ENCODE measurements around the gene GRHPR. TPM values are rescaled to one million over a fixed set of nuclear protein-coding genes. Genes with fewer than 3 reads are reported as not detected.

Gene GRHPR
- total and polyA plus RNA-seq, 4 donors: 125 to 524 (median 294) TPM

DNA sequence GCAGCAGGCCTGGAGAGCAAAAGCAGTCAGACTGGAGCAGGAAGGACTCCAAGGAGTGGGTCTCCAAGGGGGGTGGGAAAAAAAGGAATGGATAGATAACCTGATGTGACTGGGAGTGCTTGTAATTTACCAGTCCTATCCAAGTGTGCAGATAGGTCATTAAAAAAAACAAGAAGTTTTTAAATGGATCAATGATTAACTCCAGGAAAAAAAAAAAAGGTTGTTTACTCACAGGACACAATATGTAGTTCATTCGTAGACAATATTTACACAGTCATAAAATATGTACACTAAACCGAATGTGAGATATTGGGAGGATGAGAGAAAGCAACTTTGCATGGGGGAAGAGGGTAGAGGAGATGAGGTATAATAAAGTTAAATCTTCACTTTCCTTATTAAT is 22.4 kb downstream of the GRHPR start:
- Histone ChIP-seq H3K27me3 (ENCODE audit: control insufficient read depth in 4 of 4, insufficient read depth in 4 of 4, low read length in 3 of 4) (no peaks in the 10 kb centered on the region), H3K36me3 (ENCODE audit: control insufficient read depth in 4 of 4, insufficient read depth in 3 of 4, low read depth in 1 of 4, low read length in 3 of 4) (peaks cover 3 to 18% (median 13%) of the 10 kb centered on the region in 4 donors), H3K27ac (ENCODE audit: low read depth in 1 of 2, low read length in 2 of 2) (peak overlapping the region in 1 of 2 donors; percentile 9), H3K9me3 (ENCODE audit: control insufficient read depth in 4 of 4, low read length in 3 of 4) (no peaks in the 10 kb centered on the region), H3K9ac (ENCODE audit: low read depth in 1 of 2, low read length in 2 of 2) (peak overlapping the region in 1 of 2 donors; percentile 14), H3K4me3 (ENCODE audit: low read depth in 1 of 3, low read length in 3 of 3) (no peak overlapping the region), H3K4me1 (ENCODE audit: control insufficient read depth in 4 of 4, insufficient read depth in 4 of 4, low read length in 3 of 4) (peaks cover 7 to 42% (median 31%) of the 10 kb centered on the region in 4 donors)
- 21% methylated on average over 2 of the region's 2 CpGs for WGBS
- no peak for DNase-seq (ENCODE audit: low spot score)
- TF ChIP-seq RXRA (IDR thresholded peaks at IDR 0.05) (peak in 1 of 2 donors; percentile 35), FOXA2 (IDR thresholded peaks at IDR 0.05) (peak; percentile 82), HNF4A (conservative IDR thresholded peaks at IDR 0.05) (peak; percentile 4 to 20), RAD21 (IDR thresholded peaks at IDR 0.05) (no peak)

GRCh38 chr9:37445832-37446231 is 23.3 kb downstream of the GRHPR start:
- TF ChIP-seq, protein P1, sequence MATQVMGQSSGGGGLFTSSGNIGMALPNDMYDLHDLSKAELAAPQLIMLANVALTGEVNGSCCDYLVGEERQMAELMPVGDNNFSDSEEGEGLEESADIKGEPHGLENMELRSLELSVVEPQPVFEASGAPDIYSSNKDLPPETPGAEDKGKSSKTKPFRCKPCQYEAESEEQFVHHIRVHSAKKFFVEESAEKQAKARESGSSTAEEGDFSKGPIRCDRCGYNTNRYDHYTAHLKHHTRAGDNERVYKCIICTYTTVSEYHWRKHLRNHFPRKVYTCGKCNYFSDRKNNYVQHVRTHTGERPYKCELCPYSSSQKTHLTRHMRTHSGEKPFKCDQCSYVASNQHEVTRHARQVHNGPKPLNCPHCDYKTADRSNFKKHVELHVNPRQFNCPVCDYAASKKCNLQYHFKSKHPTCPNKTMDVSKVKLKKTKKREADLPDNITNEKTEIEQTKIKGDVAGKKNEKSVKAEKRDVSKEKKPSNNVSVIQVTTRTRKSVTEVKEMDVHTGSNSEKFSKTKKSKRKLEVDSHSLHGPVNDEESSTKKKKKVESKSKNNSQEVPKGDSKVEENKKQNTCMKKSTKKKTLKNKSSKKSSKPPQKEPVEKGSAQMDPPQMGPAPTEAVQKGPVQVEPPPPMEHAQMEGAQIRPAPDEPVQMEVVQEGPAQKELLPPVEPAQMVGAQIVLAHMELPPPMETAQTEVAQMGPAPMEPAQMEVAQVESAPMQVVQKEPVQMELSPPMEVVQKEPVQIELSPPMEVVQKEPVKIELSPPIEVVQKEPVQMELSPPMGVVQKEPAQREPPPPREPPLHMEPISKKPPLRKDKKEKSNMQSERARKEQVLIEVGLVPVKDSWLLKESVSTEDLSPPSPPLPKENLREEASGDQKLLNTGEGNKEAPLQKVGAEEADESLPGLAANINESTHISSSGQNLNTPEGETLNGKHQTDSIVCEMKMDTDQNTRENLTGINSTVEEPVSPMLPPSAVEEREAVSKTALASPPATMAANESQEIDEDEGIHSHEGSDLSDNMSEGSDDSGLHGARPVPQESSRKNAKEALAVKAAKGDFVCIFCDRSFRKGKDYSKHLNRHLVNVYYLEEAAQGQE (IDR thresholded peaks at IDR 0.05): no peak
- TF ChIP-seq HNF4A (conservative IDR thresholded peaks at IDR 0.05) (peak; percentile 56 to 66), NR2F2 (IDR thresholded peaks at IDR 0.05) (no peak), RXRA (IDR thresholded peaks at IDR 0.05) (peak in 1 of 2 donors; percentile 13)
- no peak for DNase-seq (ENCODE audit: low spot score)
- no peak overlapping the region for H3K4me3 ChIP-seq (ENCODE audit: low read depth in 1 of 3, low read length in 3 of 3)
- 59% methylated on average over 6 of the region's 6 CpGs for WGBS
- no peaks in the 10 kb centered on the region for H3K27me3 ChIP-seq (ENCODE audit: control insufficient read depth in 4 of 4, insufficient read depth in 4 of 4, low read length in 3 of 4)
- peaks cover 3 to 13% (median 9%) of the 10 kb centered on the region in 4 donors for H3K36me3 ChIP-seq (ENCODE audit: control insufficient read depth in 4 of 4, insufficient read depth in 3 of 4, low read depth in 1 of 4, low read length in 3 of 4)
- H3K9me3 ChIP-seq (ENCODE audit: control insufficient read depth in 4 of 4, low read length in 3 of 4): no peaks in the 10 kb centered on the region
- no peak overlapping the region for H3K27ac ChIP-seq (ENCODE audit: low read depth in 1 of 2, low read length in 2 of 2)
- peaks cover 7 to 42% (median 30%) of the 10 kb centered on the region in 4 donors for H3K4me1 ChIP-seq (ENCODE audit: control insufficient read depth in 4 of 4, insufficient read depth in 4 of 4, low read length in 3 of 4)
- H3K9ac ChIP-seq (ENCODE audit: low read depth in 1 of 2, low read length in 2 of 2): no peak overlapping the region

DNA sequence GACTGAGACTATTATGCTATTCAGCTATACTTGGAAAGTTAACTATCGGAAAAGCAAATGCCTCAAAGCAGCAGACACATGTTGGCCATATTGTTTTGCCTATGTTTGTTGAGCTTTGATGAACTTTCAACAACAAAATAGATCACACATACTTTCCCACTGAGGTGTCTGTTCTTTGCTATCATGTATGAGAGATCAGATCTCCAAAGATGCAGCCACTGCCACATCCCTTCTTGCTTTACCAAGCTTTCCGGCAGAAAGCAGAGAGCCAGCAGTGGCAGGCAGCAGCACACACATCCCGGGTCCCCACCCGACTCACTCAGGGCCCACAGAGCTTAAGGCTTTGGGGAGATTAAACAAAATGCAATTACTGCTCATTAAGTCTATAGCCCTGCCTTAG is 23.9 kb downstream of the GRHPR start:
- Histone ChIP-seq H3K36me3 (ENCODE audit: control insufficient read depth in 4 of 4, insufficient read depth in 3 of 4, low read depth in 1 of 4, low read length in 3 of 4) (peaks cover 3 to 10% (median 7%) of the 10 kb centered on the region in 4 donors), H3K27me3 (ENCODE audit: control insufficient read depth in 4 of 4, insufficient read depth in 4 of 4, low read length in 3 of 4) (no peaks in the 10 kb centered on the region), H3K9me3 (ENCODE audit: control insufficient read depth in 4 of 4, low read length in 3 of 4) (no peaks in the 10 kb centered on the region), H3K27ac (ENCODE audit: low read depth in 1 of 2, low read length in 2 of 2) (no peak overlapping the region), H3K4me3 (ENCODE audit: low read depth in 1 of 3, low read length in 3 of 3) (no peak overlapping the region), H3K9ac (ENCODE audit: low read depth in 1 of 2, low read length in 2 of 2) (no peak overlapping the region), H3K4me1 (ENCODE audit: control insufficient read depth in 4 of 4, insufficient read depth in 4 of 4, low read length in 3 of 4) (peaks cover 7 to 42% (median 30%) of the 10 kb centered on the region in 4 donors)
- no peak for DNase-seq (ENCODE audit: low spot score)
- TF ChIP-seq FOXA1 (IDR thresholded peaks at IDR 0.05): no peak
- WGBS: 90% methylated on average over 4 of the region's 4 CpGs

DNA sequence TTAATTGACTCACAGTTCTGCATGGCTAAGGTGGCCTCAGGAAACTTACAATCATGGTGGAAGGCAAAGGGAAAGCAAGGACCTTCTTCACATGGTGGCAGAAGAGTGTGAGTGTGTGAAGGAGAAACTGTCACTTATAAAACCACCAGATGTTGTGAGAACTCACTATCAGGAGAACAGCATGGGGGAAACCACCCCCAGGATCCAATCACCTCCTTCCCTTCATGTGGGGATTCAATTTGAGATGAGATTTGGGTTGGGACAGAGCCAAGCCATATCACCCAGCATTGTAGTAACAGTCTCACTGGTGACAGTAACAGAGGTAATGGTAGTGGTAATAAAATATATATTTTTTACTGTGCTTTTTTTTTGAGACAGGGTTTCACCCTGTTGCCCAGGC is 24.6 kb downstream of the GRHPR start:
- no peaks in the 10 kb centered on the region for H3K27me3 ChIP-seq (ENCODE audit: control insufficient read depth in 4 of 4, insufficient read depth in 4 of 4, low read length in 3 of 4)
- no peak overlapping the region for H3K4me3 ChIP-seq (ENCODE audit: low read depth in 1 of 3, low read length in 3 of 3)
- TF ChIP-seq, protein P1 (IDR thresholded peaks at IDR 0.05): no peak
- TF ChIP-seq HNF4A (conservative IDR thresholded peaks at IDR 0.05) (no peak), HNF4G (IDR thresholded peaks at IDR 0.05) (no peak), ZBTB33 (IDR thresholded peaks at IDR 0.05) (no peak), TAF1 (conservative IDR thresholded peaks at IDR 0.05) (no peak), FOXA2 (IDR thresholded peaks at IDR 0.05) (no peak), GABPA (IDR thresholded peaks at IDR 0.05 in 1 of 2, conservative IDR thresholded peaks at IDR 0.05 in 1 of 2) (no peak)
- no peak for DNase-seq (ENCODE audit: low spot score)
- H3K27ac ChIP-seq (ENCODE audit: low read depth in 1 of 2, low read length in 2 of 2): no peak overlapping the region
- peaks cover 0 to 4% (median under 1%) of the 10 kb centered on the region in 4 donors for H3K36me3 ChIP-seq (ENCODE audit: control insufficient read depth in 4 of 4, insufficient read depth in 3 of 4, low read depth in 1 of 4, low read length in 3 of 4)
- peaks cover 7 to 44% (median 31%) of the 10 kb centered on the region in 4 donors for H3K4me1 ChIP-seq (ENCODE audit: control insufficient read depth in 4 of 4, insufficient read depth in 4 of 4, low read length in 3 of 4)
- no peaks in the 10 kb centered on the region for H3K9me3 ChIP-seq (ENCODE audit: control insufficient read depth in 4 of 4, low read length in 3 of 4)
- H3K9ac ChIP-seq (ENCODE audit: low read depth in 1 of 2, low read length in 2 of 2): no peak overlapping the region

All from liver (tissue), 9 donors.